Hematopoietic multipotent progenitor cell treated with erythropoietin and hydrocortisone succinate and interleukin-3 and kit ligand, for 15 days (in vitro differentiated cells): Measurements from ENCODE around the gene PGPEP1.

Experiments
- DNase-seq: peaks from one replicate; pipeline ENCODE4 v3.0.0-alpha.2; 2015; ENCODE audit warnings: low spot score

PGPEP1 gene, protein sequence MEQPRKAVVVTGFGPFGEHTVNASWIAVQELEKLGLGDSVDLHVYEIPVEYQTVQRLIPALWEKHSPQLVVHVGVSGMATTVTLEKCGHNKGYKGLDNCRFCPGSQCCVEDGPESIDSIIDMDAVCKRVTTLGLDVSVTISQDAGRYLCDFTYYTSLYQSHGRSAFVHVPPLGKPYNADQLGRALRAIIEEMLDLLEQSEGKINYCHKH

DNA sequence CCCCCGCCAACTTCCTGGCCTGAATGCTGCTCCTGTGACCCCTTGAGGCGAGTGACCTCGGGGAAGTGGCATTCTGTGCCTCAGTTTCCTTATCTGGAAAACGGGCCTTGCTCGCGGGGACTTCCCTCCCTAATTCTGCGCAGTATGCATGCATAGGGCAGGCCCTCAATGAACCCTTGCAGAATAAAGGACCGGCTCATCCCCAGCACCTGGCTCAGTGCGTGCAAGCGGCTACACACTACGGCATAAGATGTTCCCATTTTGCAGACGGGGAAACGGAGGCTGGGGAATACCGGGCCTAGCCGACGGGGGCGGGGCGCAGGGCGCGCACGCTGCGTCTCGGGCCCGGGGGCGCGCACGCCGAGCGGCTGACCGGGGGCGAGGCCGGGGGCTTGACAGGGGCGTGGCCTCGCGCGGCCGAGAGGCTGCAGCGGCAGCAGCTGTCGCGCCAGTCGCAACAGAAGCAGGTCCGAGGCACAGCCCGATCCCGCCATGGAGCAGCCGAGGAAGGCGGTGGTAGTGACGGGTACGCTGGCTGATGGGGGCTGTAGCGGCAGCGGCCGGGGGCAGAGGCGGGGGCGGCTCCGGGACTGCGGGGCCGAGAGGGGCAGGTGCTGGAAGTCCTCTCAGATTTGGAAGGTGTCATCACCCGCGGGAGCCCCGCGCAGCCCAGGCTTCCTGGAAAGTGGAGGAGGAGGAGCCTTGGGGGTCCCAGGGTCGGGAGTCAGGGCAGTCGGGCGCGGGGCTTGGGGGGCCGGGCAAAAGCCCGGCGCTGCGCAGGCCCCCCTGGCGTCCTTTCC lies at the start of gene PGPEP1:
Gene PGPEP1 (plus strand): TSS at position 409 of the 800 bp plus-strand sequence. CDS start 84 bp downstream, at position 493.
- DNase-seq, result peak; percentile 45

DNA sequence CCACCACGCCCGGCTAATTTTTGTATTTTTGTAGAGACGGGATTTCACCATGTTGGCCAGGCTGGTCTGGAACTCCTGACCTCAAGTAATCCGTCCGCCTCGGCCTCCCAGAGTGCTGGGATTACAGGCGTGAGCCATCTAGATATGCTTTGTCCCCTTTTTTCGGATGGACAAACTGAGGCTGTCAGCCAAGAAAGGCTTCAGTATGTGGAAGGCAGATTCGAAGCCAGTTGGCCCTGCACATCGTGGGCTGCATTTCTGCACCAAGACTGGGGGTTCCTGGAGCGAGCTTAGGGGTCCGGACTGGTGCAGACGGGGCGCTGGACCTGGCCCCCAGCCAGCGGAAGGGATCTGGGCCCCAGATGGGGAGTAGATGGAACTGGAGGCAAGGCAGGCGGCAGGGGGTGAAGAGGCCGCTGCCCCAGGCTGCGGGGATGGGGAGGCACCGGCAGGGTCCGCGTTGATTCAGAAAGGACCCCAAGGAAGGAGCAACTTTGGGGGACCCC lies 49.3 kb upstream of the PGPEP1 start:
- no peak for DNase-seq

DNA sequence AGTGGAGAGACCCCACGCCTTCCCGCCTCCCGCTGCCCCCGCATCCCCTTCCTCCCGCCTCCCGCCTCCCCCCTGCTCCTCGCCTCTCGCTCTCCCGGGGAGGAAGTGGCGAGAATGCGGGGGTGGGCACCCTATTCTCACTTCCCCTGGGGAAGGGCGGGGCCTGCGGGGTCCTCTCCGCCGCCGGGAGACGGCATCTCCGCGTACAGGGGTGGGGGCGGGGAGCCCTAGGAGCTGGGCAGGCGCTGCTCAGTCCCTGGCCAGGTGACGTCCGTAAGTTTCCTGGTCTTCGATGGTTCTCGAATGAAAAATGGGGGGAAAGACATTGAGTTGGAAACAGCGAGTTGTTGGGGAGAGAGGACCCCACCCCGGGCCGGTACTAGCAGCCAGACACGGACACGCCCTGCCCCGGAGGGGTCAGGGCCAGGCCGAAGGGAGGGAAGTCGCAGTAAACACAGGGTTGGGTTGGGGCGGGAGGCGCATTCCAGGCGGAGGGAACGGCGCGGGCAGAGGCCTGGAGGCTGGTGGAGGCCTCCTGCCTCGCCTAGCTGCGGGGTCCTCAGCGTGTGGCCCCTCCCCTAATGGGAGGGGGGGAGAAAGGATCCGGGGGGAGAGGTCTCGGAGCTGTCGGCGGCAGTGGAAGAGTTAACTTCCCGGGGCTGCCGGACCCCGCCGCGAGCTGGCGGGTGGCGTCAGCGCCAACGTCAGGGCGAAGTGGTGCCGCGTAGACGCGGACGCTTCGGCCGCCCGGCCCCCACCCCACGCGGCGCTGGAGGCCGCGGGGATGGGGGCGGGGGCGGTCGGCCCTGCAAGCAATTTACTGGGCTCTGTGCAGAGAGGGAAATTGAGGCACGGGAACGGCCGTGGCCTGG lies 48.6 kb upstream of the PGPEP1 start:
- no peak for DNase-seq

DNA sequence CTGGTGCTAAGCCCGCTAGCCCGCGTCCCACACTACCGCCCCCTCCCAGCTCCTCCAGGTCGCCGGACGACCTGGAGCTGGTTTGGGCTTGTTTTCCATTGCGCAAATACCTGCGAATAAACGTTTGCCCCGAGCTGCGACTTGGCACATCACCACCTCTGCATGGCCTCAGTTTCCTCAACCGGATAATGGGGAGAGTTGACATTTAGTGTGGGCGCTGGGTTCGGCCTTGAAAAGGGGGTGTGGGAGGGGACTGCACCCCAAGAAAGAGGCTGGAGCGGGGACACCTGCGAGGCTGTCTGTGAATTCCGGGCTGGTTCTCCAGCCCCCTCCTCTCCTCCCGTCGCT lies 48.0 kb upstream of the PGPEP1 start:
- DNase-seq, result no peak

DNA sequence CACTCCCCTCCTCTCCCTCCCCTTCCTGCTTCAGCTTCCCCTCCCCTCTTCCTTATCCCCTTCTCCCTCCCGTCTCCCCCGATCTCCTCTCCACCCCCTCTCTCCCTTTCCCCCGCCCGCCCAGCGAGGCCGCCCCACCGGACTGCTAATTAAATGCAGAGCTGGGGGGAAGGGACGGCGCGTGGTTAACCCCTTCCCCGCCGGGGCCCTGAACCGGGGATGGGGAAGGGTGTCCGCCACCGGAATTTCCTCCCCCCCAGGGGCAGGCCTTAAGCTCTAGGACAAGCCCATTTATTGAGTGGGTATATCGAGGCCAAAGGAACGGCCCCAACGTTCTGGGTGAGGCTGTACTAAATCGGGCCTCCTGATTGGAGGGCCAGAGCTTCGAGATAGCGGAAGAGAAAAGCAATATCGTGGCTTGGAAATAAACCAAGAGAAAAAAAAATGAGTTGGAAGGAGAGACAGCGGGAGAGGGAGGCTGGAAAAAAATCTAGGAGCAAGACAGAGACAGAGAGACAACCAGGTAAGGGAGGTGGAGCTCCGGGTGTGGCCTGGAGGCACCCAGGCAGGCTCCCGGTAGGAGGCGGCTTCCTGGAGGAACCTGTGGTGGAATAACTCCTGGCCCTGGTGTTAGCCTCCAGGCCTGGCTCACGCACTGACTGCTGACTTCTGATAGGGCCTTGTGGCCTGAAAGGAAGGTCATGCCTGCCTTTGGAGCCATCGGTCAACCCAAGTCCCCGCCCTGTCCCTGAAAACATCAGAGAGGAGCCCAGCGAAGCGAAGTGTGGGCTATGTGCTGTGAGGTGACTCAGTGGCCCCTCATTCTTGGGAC lies 47.4 kb upstream of the PGPEP1 start:
- DNase-seq, result no peak

DNA sequence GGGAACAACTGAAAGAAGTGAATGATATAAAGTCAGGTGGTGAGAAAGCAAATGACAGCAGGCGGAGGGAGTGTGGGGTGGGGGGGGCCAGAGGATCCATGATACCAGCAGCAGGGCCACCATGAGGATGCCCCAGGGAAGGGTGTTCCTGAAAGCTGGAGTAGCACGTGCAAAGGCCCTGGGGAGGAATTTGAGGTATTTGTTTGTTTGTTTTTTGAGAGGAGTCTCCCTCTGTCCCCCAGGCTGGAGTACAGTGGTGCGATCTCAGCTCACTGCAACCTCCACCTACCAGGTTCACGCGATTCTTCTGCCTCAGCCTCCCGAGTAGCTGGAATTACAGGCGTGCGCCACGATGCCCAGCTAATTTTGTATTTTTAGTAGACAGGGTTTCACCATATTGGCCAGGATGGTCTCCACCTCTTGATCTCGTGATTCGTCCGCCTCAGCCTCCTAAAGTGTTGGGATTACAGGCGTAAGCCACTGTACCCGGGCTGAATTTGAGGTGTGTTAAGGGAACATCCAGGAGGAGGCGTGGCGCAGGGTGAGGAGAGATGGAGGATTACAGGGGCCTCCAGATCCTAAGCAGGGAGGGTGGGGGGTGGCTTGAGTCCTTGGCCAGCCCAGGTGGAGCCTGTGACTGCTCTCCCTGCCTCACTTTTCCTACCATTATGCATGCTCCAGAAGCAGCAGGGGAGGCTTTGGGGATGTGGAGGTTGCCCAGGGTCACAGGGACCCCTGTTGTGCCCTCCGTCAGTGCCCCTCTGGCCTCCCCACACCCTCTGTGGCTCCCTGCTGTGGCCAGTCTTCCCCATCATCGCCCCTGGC lies 46.5 kb upstream of the PGPEP1 start:
- no peak for DNase-seq

DNA sequence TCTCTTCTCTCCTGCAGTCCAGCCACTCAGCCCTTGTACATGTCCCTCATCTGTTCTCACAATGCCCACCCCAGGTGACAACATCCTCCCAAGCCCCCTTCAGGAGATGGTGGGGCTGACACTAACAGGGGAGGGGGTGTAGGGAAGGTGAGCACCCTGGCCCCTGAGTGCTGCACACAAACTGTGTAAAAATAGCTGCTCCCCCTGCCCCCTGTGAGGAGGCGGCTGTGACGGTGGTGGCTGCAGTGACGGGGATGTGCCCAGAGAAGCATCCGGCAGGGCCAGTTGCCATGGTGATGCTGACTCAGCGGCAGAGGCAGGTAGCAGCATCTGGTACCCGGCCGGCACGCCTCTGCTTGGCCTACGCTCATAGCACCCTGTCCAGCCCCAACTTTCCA lies 45.9 kb upstream of the PGPEP1 start:
- DNase-seq, result no peak

DNA sequence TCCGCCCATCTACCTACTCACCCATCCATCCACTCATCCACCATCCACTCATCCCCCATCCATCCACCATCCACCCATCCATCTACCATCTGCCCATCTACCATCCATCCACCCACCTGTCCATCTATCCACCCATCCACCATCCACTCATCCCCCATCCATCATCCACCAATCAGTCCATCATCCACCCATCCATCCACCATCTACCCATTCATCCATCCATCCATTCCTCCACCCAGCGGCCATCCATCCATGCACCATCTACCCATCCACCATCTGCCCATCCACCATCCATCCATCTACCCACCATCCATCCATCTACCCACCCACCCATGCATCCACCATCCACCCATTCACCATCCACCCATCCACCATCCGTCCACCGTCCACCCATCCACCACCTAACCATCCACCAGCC lies 45.4 kb upstream of the PGPEP1 start:
- no peak for DNase-seq

DNA sequence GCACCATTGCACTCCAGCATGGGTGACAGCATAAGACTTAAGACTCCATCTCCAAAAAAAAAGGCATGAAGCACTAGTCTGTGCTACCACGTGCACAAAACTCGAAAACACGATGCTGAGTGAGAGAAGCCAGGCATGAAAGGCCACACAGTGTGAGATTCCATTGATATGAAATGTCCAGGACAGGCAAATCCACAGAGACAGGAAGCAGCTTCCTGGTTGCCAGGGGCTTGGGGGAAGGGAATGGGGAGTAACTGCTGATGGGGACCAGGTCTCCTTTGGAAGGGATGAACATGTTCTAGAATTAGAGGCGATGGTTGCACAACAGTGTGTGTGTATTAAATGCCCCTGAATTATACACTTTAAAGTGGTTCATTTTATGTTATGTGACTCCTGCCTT lies 43.1 kb upstream of the PGPEP1 start:
- DNase-seq, result no peak

DNA sequence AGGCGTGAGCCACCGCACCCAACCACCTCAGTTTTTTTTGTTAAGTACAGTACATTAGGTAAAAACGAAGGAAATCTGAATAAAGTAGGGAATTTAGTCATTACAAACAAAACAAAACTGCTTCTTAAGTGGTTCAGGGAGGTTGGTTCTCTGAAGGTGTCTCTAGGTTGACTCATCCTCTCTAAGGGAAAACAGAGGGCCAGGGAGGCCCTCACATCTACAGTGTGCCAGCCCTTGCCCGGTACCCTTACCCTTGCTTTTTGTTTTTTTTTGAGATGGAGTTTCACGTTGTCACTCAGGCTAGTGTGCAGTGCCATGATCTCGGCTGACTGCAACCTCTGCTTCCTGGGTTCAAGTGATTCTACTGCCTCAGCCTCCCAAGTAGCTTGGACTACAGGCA lies 41.8 kb upstream of the PGPEP1 start:
- no peak for DNase-seq

DNA sequence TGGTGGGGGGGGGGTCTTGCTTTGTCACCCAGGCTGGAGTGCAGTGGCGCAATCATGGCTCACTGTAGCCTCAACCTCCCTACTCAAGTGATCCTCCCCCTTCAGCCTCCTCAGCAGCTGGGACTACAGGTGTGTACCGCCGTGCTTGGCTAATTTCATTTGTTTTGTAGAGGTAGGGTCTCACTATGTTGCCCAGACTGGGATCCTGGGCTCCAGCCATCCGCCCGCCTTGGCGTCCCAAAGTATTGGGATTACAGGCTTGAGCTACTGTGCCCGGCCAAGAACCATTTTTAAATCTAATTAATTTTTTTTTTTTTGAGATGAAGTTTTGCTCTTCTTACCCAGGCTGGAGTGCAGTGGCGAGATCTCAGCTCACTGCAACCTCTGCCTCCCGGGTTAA lies 40.7 kb upstream of the PGPEP1 start:
- DNase-seq, result no peak

DNA sequence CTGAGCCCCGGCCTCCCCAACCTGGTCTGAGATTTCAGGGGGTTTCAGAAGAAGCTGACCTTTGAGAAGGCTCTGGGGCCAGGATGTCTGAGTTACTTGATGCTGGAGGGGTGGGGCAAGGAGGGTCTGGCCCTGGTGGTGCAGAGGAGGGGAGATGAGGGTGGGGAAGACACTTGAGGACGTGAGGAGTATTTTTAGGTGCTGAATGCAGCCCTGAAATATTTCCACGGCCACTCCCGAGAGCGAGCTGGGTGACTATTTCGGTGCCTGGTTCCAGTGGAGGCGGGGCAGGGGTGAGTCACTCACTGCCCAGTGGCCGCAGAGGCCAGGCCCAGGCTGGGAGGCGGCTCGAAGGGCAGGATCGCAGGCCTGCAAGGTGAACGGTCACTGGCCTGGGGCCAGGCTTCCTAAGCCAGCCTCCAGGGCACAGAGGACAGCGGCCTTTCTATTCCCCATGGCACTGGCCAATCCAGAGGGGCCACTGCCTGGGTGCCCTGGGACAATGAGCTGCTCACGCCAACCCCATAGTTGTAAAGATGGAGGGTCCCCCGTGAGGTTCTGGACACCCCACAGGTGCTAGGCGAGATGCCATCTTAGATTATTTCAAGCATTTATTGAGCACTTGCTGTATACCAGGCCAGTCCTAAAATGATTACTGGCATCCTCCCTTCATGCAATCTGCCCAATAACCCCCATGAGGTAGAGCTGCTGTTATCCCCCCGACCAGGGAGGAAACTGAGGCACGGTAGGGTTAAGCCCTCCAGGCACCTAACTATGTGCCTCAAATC lies 39.3 kb upstream of the PGPEP1 start:
- DNase-seq, result no peak

DNA sequence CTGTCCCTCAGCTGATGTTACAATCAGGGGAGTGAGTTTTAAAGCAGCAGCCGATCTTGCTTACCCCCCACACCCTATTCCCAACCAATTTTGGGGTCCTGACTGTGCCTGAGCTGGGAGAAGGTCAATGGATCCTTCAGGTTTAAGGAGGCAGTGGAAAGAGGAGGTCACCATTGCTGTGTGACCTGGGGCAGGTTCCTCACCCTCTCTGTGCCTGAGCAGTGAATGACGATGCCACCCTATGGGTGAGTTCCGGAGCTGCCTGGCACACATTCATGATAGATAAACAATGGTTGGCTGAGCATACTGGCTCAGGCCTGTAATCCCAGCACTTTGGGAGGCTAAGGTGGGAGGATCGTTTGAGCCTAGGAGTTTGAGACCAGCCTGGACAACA lies 38.7 kb upstream of the PGPEP1 start:
- no peak for DNase-seq

DNA sequence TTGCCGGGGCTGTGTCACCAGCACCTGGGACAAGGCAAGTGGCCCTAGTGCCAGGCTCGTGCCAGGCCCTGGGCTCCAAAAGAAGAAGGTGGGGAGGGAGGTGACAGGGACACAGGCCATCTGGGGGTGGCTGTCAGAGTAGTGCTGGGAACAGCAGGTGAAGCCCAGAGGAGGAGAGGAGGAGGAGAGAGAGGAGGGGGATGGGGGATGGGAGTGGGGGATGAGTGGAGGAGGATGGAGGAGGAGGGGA lies 36.3 kb upstream of the PGPEP1 start:
- no peak for DNase-seq

DNA sequence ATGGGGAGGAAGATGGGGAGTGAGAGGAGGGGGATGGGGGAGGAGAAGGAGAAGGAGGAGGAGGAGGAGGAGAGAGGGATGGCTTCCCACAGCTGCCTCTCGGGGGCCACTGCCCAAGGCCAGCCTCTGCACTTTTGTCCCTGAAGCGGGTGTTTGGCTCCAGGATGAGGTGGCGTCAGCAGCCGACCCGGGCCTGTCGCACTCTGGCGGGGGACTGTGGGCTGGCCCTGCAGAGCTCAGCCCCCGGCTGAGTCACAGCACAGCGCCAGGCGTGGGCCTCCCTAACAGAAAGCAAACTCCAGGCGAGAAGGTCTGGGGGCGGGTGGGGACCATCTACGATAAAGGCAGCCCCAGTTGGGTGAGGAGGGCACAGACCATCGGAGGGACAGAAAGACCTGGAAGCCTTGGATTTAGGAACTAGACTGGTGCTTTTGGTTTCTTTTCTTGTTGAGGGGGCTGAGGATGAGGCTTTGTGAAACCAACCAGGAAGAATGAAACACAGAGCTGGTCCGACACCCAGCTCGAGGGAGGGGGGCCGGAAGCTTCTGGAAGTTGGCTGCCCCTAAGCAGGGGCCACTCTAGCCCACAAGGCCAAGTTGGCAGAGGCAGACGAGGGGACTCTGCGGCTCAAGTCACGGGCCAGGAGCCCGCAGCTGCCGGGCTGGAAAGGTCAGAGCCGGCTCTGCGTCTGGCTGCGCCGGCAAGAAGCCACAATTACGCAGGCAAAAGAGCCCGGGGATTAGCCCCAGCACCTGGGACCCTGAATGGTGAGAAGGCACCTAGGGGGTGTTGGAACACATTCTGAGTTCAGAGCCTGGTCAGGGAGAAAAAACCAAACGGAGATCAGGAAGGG lies 35.7 kb upstream of the PGPEP1 start:
- DNase-seq, result peak; percentile 68

DNA sequence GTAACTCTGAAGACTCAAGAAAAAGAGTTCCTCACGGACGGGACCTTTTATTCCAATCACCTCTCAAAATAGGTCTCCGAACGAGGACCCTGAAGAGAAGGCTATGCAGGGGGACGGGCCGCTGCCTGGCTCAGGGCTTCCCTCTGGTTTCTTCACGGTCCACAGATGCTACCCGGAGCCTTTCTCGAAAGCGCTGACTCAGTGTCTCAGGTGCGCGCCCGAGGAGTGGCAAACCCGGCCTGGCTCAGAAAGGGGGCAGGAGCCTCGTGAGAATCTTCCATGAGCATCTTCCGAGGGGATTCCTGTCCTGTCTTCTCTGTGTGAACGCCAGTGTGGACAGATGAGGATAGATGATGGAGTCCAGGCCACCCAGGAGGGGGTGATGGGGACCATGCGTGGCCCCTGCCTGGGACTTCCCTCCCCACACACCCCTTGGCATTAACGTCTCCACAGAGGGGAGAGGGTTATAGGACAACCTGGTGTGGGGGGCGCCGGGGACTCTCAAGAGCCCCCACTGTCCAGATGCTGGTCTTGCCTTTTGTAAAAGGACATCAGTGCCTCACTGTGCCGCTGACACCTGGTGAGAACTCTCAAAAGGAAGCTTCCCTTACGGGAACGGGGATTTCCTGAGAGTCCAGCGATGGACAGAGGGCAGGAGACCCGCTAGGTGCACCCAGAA lies 34.0 kb upstream of the PGPEP1 start:
- no peak for DNase-seq

DNA sequence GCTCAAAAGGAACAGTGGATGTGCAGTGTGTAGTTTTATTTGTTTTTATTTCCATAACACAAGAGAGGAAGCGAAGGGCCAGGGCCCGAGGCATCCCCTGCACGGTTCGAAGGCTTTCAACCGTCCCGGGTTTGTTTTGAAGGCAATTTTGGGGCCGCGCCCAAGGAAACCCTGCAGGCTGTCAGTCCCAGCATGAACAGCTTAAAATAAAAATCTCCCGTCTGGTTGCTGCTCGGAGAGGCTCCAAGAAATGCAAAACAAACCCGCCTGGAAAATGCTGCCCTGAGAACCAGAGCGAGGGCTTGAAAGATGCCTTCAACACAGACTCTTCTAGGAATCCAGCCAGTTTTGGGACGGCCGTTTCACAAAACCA lies 33.5 kb upstream of the PGPEP1 start:
- DNase-seq, result no peak

DNA sequence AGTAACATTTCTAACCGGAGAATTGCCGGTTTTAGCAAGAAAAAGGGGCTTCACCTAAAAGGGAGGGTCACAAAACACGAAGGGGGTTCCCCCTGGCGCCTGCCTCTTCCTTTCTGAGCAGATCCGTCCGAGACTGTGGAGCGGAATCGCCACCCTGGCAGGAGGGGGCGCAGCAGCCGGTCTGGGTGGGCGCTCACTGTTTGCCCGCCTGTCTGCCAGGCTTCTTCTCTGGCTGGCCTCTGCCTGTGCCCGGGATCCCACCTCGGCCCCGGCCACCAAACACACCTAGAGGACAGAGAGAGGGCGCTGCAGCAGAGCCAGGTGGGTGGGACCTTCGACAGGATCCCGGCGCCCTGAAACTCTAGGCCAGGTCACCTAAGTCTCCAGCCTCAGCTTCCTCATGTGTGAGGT lies 33.1 kb upstream of the PGPEP1 start:
- DNase-seq, result no peak
